Naive B cell (primary cell): Measurements from ENCODE around the gene LRRC1. TPM values are rescaled to one million over a fixed set of nuclear protein-coding genes. Genes with fewer than 3 reads are reported as not detected.

Experiments used
- ATAC-seq, 2 donors: fragments of 150-1000 bp; cut with Tn5 transposase; 2 replicates each; pipeline ENCODE4 v1.10.0; 2021; ENCODE audit warnings: low read depth in 2 of 2, mild to moderate bottlenecking in 2 of 2, moderate library complexity in 2 of 2
- DNase-seq: peaks from one replicate; pipeline ENCODE4 v3.0.0; 2022
- H3K27ac Mint-ChIP-seq, 6 donors: one replicate each; pipeline ENCODE4 v1.8.0; 2020 to 2022; ENCODE audit warnings: mild to moderate bottlenecking in 6 of 6, mixed read lengths in 6 of 6, moderate library complexity in 5 of 6, inconsistent platforms in 2 of 6
- H3K27me3 Mint-ChIP-seq, 3 donors: one replicate each; pipeline ENCODE4 v1.8.0; 2021 to 2022; ENCODE audit warnings: mixed read lengths in 3 of 3, mild to moderate bottlenecking in 1 of 3
- H3K36me3 Mint-ChIP-seq, 2 donors: one replicate each; pipeline ENCODE4 v1.8.0; 2020 to 2022; ENCODE audit warnings: mixed read lengths in 2 of 2, inconsistent platforms in 1 of 2, mild to moderate bottlenecking in 1 of 2
- H3K4me1 Mint-ChIP-seq, 3 donors: one replicate each; pipeline ENCODE4 v1.8.0; 2020 to 2022; ENCODE audit warnings: mixed read lengths in 3 of 3, inconsistent platforms in 1 of 3, mild to moderate bottlenecking in 1 of 3, moderate library complexity in 1 of 3
- H3K4me3 Mint-ChIP-seq, 8 donors: one replicate each; pipeline ENCODE4 v1.8.0; 2020 to 2022; ENCODE audit warnings: mild to moderate bottlenecking in 8 of 8, mixed read lengths in 8 of 8, moderate library complexity in 8 of 8, inconsistent platforms in 2 of 8
- H3K9me3 Mint-ChIP-seq, 7 donors: one replicate each; pipeline ENCODE4 v1.8.0; 2020 to 2022; ENCODE audit warnings: mixed read lengths in 7 of 7, mild to moderate bottlenecking in 5 of 7, inconsistent platforms in 2 of 7, moderate library complexity in 1 of 7
- polyA plus RNA-seq, 6 donors: library from polyadenylated mRNA; unstranded; fragments of 300-500 nt; fragmentation: Illumina TruSeq; gene quantifications; one replicate each; pipeline ENCODE4 v1.2.3, GENCODE V29; 2021; ENCODE audit warnings: low read depth in 6 of 6

The LRRC1 gene
- polyA plus RNA-seq, 6 donors from 2014 or later, result 1.8 to 7.1 (median 3.7) TPM

- Mint-ChIP-seq H3K9me3 (no peaks in the 10 kb centered on the region), H3K4me1 (peaks cover 26 to 49% (median 35%) of the 10 kb centered on the region in 3 donors), H3K27me3 (no peaks in the 10 kb centered on the region), H3K36me3 (no peaks in the 10 kb centered on the region), H3K4me3 (no peak overlapping the region), H3K27ac (no peak overlapping the region)
- no peak for DNase-seq
- no peak for ATAC-seq
These were observed 34.3 kb downstream of the LRRC1 start for GRCh38 chr6:53828966-53829697.

- H3K36me3 Mint-ChIP-seq, result no peaks in the 10 kb centered on the region
- H3K4me1 Mint-ChIP-seq, result peaks cover 20 to 43% (median 31%) of the 10 kb centered on the region in 3 donors
- peak overlapping the region in 1 of 6 donors; percentile 79 for H3K27ac Mint-ChIP-seq
- DNase-seq, result no peak
- H3K27me3 Mint-ChIP-seq, result no peaks in the 10 kb centered on the region
- no peak overlapping the region for H3K4me3 Mint-ChIP-seq
- no peaks in the 10 kb centered on the region for H3K9me3 Mint-ChIP-seq
- ATAC-seq, result no peak
These were observed 35.0 kb downstream of the LRRC1 start for GRCh38 chr6:53829698-53830221.

DNA sequence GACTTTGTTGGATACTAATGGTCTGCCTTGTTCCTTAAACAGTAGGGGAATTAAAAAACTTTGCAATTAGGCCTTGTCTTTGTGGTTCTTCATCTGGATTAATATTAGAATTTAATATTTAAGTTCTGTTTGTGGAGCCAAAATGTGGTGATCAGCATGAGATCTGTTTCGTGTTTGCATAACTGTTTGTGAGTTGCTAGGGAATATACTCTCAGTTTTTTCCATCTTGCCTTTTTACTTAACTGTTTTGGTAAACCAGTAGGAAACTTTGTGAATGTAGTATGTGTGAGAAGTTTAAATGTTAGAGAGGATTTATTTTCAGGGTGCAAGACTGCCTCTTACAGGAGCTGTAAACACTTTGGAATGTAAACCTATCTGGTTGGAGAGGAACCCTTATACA, 35.6 kb downstream of the LRRC1 start:
- Mint-ChIP-seq H3K4me3 (no peak overlapping the region), H3K27me3 (no peaks in the 10 kb centered on the region), H3K27ac (peak overlapping the region in 1 of 6 donors; percentile 31), H3K4me1 (peaks cover 14 to 37% (median 26%) of the 10 kb centered on the region in 3 donors), H3K9me3 (no peaks in the 10 kb centered on the region), H3K36me3 (no peaks in the 10 kb centered on the region)
- DNase-seq, result no peak
- no peak for ATAC-seq

- Mint-ChIP-seq H3K4me1 (peaks cover 5 to 27% (median 20%) of the 10 kb centered on the region in 3 donors), H3K27ac (no peak overlapping the region), H3K27me3 (no peaks in the 10 kb centered on the region), H3K4me3 (no peak overlapping the region), H3K9me3 (no peaks in the 10 kb centered on the region), H3K36me3 (no peaks in the 10 kb centered on the region)
- DNase-seq (no peak), ATAC-seq (no peak)
These were observed 36.5 kb downstream of the LRRC1 start for GRCh38 chr6:53831081-53831869.

- Mint-ChIP-seq H3K27me3 (no peaks in the 10 kb centered on the region), H3K9me3 (no peaks in the 10 kb centered on the region), H3K36me3 (no peaks in the 10 kb centered on the region), H3K27ac (no peak overlapping the region), H3K4me1 (peaks cover 5 to 27% (median 18%) of the 10 kb centered on the region in 3 donors), H3K4me3 (no peak overlapping the region)
- no peak for ATAC-seq
- DNase-seq, result no peak
These were observed 37.3 kb downstream of the LRRC1 start for GRCh38 chr6:53831936-53832660.

GRCh38 chr6:53833155-53833554, 38.4 kb downstream of the LRRC1 start:
- H3K4me3 Mint-ChIP-seq, result no peak overlapping the region
- H3K36me3 Mint-ChIP-seq, result no peaks in the 10 kb centered on the region
- ATAC-seq (no peak), DNase-seq (no peak)
- peaks cover 6 to 27% (median 26%) of the 10 kb centered on the region in 3 donors for H3K4me1 Mint-ChIP-seq
- no peaks in the 10 kb centered on the region for H3K27me3 Mint-ChIP-seq
- H3K27ac Mint-ChIP-seq, result peak overlapping the region in 1 of 6 donors; percentile 18
- H3K9me3 Mint-ChIP-seq, result no peaks in the 10 kb centered on the region

GRCh38 chr6:53834132-53834531, 39.3 kb downstream of the LRRC1 start:
- Mint-ChIP-seq H3K4me3 (no peak overlapping the region), H3K27ac (no peak overlapping the region), H3K36me3 (no peaks in the 10 kb centered on the region), H3K27me3 (no peaks in the 10 kb centered on the region), H3K9me3 (no peaks in the 10 kb centered on the region), H3K4me1 (peaks cover 11 to 26% (median 23%) of the 10 kb centered on the region in 3 donors)
- ATAC-seq, result no peak
- no peak for DNase-seq

DNA sequence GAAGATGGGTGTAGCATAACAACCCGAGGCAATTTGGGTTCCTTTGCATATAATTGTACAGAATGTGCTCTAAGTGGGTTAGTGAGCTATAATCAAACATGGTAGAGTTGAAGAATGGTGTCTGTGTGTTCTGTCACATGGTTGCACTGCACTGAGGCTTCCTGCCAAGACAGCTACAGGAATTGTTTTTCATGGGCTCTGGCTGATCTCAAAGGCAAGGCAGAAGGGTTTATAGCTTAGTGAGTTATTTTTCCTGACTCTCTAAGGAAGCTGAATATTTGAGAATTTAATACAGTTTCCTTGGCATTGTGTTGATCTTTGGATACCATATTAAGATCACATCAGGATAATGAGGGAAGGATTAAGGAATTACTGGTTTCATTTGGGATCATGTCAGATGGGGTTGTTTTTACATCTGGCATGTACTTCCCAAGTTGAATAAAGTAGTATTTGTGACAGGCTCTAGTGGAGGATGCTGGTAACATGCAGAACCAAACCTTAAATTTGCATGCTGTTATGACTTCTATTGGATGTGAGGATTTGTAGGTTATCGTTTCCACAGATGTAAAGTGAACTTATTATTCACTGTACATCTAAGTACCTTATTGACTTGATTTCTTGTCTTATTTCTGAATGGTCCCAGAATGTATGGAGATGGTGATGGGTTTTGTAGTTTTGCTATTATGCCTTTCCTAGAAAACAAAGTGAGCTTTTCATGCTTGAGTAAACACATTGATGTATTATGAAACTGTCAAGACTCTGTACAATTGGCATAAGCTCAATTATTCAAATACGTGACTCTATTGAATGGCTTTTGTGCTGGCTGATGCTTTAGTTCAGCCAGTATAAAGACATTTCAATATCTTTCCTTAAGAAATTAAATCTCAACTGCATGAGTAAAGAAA, 43.3 kb downstream of the LRRC1 start:
- Mint-ChIP-seq H3K4me1 (peaks cover 8 to 22% (median 13%) of the 10 kb centered on the region in 3 donors), H3K9me3 (peaks cover 4 to 17% (median 16%) of the 10 kb centered on the region in 7 donors), H3K36me3 (peaks cover 0 to 15% of the 10 kb centered on the region in 2 donors), H3K27ac (no peak overlapping the region), H3K27me3 (no peaks in the 10 kb centered on the region), H3K4me3 (no peak overlapping the region)
- no peak for DNase-seq
- no peak for ATAC-seq

GRCh38 chr6:53840027-53840426, 45.2 kb downstream of the LRRC1 start:
- Mint-ChIP-seq H3K27me3 (no peaks in the 10 kb centered on the region), H3K4me1 (peaks cover 8 to 15% (median 12%) of the 10 kb centered on the region in 3 donors), H3K36me3 (peaks cover 0 to 15% of the 10 kb centered on the region in 2 donors), H3K27ac (no peak overlapping the region), H3K4me3 (no peak overlapping the region), H3K9me3 (peaks cover 4 to 17% (median 16%) of the 10 kb centered on the region in 7 donors)
- DNase-seq (no peak), ATAC-seq (no peak)

GRCh38 chr6:53845280-53846195, 50.7 kb downstream of the LRRC1 start:
- H3K9me3 Mint-ChIP-seq, result peaks cover 3 to 8% (median 7%) of the 10 kb centered on the region in 7 donors
- DNase-seq (no peak), ATAC-seq (no peak)
- no peaks in the 10 kb centered on the region for H3K27me3 Mint-ChIP-seq
- H3K36me3 Mint-ChIP-seq, result peaks cover 0 to 4% of the 10 kb centered on the region in 2 donors
- H3K27ac Mint-ChIP-seq, result no peak overlapping the region
- no peak overlapping the region for H3K4me3 Mint-ChIP-seq
- H3K4me1 Mint-ChIP-seq, result no peaks in the 10 kb centered on the region

DNA sequence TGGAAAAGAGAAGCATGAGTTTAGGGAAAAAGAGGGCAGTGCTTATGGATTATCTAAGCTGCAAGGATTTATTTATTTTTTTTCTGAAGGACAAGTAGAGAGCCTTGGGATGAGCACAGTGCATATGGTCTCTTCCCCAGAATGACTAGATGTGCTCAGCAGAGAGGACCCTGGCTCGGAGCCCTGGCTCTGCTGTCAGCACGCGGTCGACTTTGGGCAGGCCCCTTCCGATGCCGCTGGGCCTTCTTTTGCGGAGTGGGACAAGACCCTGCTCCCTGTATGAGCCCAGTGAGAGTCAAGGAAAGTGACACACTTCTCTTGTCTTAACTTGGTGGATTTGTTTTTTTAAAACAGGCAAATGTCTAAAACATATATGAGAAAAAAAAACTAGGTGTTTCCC, 51.4 kb downstream of the LRRC1 start:
- Mint-ChIP-seq H3K4me3 (no peak overlapping the region), H3K27ac (no peak overlapping the region), H3K4me1 (no peaks in the 10 kb centered on the region), H3K9me3 (peaks cover 0 to 1% (median 0%) of the 10 kb centered on the region in 7 donors), H3K27me3 (no peaks in the 10 kb centered on the region), H3K36me3 (no peaks in the 10 kb centered on the region)
- DNase-seq (no peak), ATAC-seq (no peak)
